GM12878 (cell line): Measurements from ENCODE around the gene SLC10A4. TPM values are rescaled to one million over a fixed set of nuclear protein-coding genes. Genes with fewer than 3 reads are reported as not detected.

Source experiments
- ATAC-seq: fragments of 200-7000 bp; cut with Tn5 transposase; 3 replicates; pipeline ENCODE4 v1.9.1; 2020; ENCODE audit warnings: mild to moderate bottlenecking, moderate library complexity
- BruUV-seq: library from RNA; stranded (reverse); fragments of 400-500 nt; replicated peaks from 2 replicates; lab custom pipeline; 2021; lab: Mats Ljungman, UMichigan
- CTCF ChIA-PET: fragments of 300-600 bp; sonication (Branson Sonifier 250); formaldehyde crosslinking; extraction: SDS; loops from one replicate; lab custom pipeline; 2021; ENCODE audit warnings: inconsistent platforms; lab: Yijun Ruan, JAX
- POLR2A ChIA-PET: fragments of 350-600 bp; formaldehyde crosslinking; extraction: SDS; loops from one replicate; lab custom pipeline; 2021; ENCODE audit warnings: inconsistent platforms; lab: Charles Lee
- RAD21 ChIA-PET: fragments of 300-600 bp; sonication (Branson Sonifier 250); formaldehyde crosslinking; loops from one replicate; lab custom pipeline; 2023; ENCODE audit warnings: antibody characterized with exemption; ENCODE audit not compliant: unreplicated experiment; lab: Charles Lee
- SMC1A ChIA-PET: fragments of 300-600 bp; sonication (Branson Sonifier 250); formaldehyde crosslinking; loops from one replicate; lab custom pipeline; 2023; ENCODE audit not compliant: unreplicated experiment, uncharacterized antibody; lab: Charles Lee
- DNase-seq: peaks from one replicate; pipeline ENCODE4 v3.0.0-alpha.2; 2011; ENCODE audit warnings: low read depth, low spot score
- FAIRE-seq: peaks from 3 replicates; lab custom pipeline; 2011; peaks lifted over from hg19 to GRCh38; lab: Jason Lieb, UNC
- H2AFZ ChIP-seq: 2 replicates; pipeline ENCODE4 v1.6.0; 2011; ENCODE audit warnings: low read depth, low read length, control low read depth; ENCODE audit not compliant: control insufficient read depth
- H3K27ac ChIP-seq: 2 replicates; pipeline ENCODE4 v1.5.1; 2011; ENCODE audit warnings: control low read depth; ENCODE audit not compliant: control insufficient read depth, insufficient read depth
- H3K27me3 ChIP-seq, 2 experiments: replicated peaks in 1 of 2; 2 replicates each; pipeline versions ENCODE4 v1.6.0 to v1.6.1; 2011; ENCODE audit warnings: low read length in 1 of 2; ENCODE audit not compliant: control insufficient read depth in 2 of 2, insufficient read depth in 2 of 2
- H3K36me3 ChIP-seq, 2 experiments: 2 replicates each; pipeline ENCODE4 v1.5.1; 2011; ENCODE audit warnings: low read length in 1 of 2; ENCODE audit not compliant: control insufficient read depth in 2 of 2, insufficient read depth in 2 of 2
- H3K4me1 ChIP-seq: 2 replicates; pipeline ENCODE4 v1.6.1; 2011; ENCODE audit warnings: mild to moderate bottlenecking, low read length, moderate library complexity, mixed read lengths; ENCODE audit not compliant: control insufficient read depth, insufficient read depth
- H3K4me2 ChIP-seq: 2 replicates; pipeline ENCODE4 v1.6.0; 2011; ENCODE audit warnings: control low read depth; ENCODE audit not compliant: control insufficient read depth, insufficient read depth
- H3K4me3 ChIP-seq: fragments of 200-600 bp; sonication (generic); 2 replicates; pipeline ENCODE4 v1.5.1; 2016
- H3K79me2 ChIP-seq: 2 replicates; pipeline ENCODE4 v1.6.0; 2011; ENCODE audit warnings: low read length; ENCODE audit not compliant: control insufficient read depth, insufficient read depth
- H3K9ac ChIP-seq: 2 replicates; pipeline ENCODE4 v1.8.0; 2011; ENCODE audit warnings: low read length, control low read depth, mixed read lengths; ENCODE audit not compliant: control insufficient read depth, insufficient read depth
- H3K9me3 ChIP-seq: replicated peaks from 3 replicates; pipeline ENCODE4 v1.5.1; 2011; ENCODE audit warnings: mild to moderate bottlenecking, low read length; ENCODE audit not compliant: control insufficient read depth, insufficient read depth
- H4K20me1 ChIP-seq: 2 replicates; pipeline ENCODE4 v1.6.0; 2011; ENCODE audit not compliant: control insufficient read depth, insufficient read depth
- ASH2L ChIP-seq: fragments of 300-600, 200-600 bp; sonication (generic); IDR thresholded peaks from 2 replicates; pipeline ENCODE4 v1.6.1; 2017; ENCODE audit warnings: low read depth, mild to moderate bottlenecking, borderline replicate concordance
- BHLHE40 ChIP-seq, 2 experiments: fragments of 450-650 bp in 1 of 2; IDR thresholded peaks; 2 replicates each; pipeline ENCODE4 v1.6.1; 2011 to 2017; ENCODE audit warnings: low read depth in 2 of 2, borderline replicate concordance in 1 of 2, improper control_type of control experiment in 1 of 2, low read length in 1 of 2, mild to moderate bottlenecking in 1 of 2
- CEBPB ChIP-seq, 2 experiments: fragments of 150-350 bp in 1 of 2; IDR thresholded peaks; 2 replicates each; pipeline ENCODE4 v1.6.1; 2012 to 2014; ENCODE audit warnings: low read depth in 2 of 2, low read length in 2 of 2, borderline replicate concordance in 1 of 2, inconsistent platforms in 1 of 2
- CREB1 ChIP-seq: IDR thresholded peaks from 2 replicates; pipeline ENCODE4 v1.6.1; 2012; ENCODE audit warnings: low read depth, mild to moderate bottlenecking, inconsistent platforms
- E4F1 ChIP-seq: fragments of 450-650 bp; IDR thresholded peaks from 2 replicates; pipeline ENCODE4 v1.6.1; 2018; ENCODE audit warnings: borderline replicate concordance, mild to moderate bottlenecking; ENCODE audit not compliant: partially characterized antibody
- HDGF ChIP-seq: fragments of 450-650 bp; IDR thresholded peaks from 2 replicates; pipeline ENCODE4 v1.6.1; 2016; ENCODE audit warnings: antibody characterized with exemption
- KAT2A ChIP-seq: conservative IDR thresholded peaks from 2 replicates; pipeline ENCODE4 v1.6.1; 2011; ENCODE audit warnings: low read depth, low read length; ENCODE audit not compliant: control insufficient read depth
- MEF2A ChIP-seq: IDR thresholded peaks from 2 replicates; pipeline ENCODE4 v1.6.1; 2011; ENCODE audit warnings: low read depth, mild to moderate bottlenecking, low read length, moderate library complexity; ENCODE audit not compliant: insufficient read depth
- NFYA ChIP-seq: IDR thresholded peaks from 2 replicates; pipeline ENCODE4 v1.6.1; 2011; ENCODE audit warnings: low read depth, mild to moderate bottlenecking, low read length, improper control_type of control experiment, borderline replicate concordance
- NFYB ChIP-seq: IDR thresholded peaks from 2 replicates; pipeline ENCODE4 v1.6.1; 2011; ENCODE audit warnings: low read depth, mild to moderate bottlenecking, low read length, improper control_type of control experiment, moderate library complexity; ENCODE audit not compliant: insufficient read depth
- PAX5 ChIP-seq: IDR thresholded peaks from 2 replicates; pipeline ENCODE4 v1.6.1; 2011; ENCODE audit warnings: low read depth, low read length, borderline replicate concordance
- PRDM15 ChIP-seq: fragments of 450-650 bp; formaldehyde crosslinking; IDR thresholded peaks from 2 replicates; pipeline ENCODE4 v1.4.0; 2020; ENCODE audit warnings: mild to moderate bottlenecking, moderate library complexity
- ZNF207 ChIP-seq: fragments of 450-650 bp; IDR thresholded peaks from 2 replicates; pipeline ENCODE4 v1.6.1; 2014; ENCODE audit warnings: antibody characterized with exemption, mild to moderate bottlenecking, borderline replicate concordance
- WGBS: methylation state at CpG from one replicate; pipeline ENCODE4 v1.1.6; 2016; ENCODE audit warnings: low lambda C conversion rate; ENCODE audit not compliant: insufficient replicate concordance, insufficient coverage; ENCODE audit errors: missing lambda C conversion rate; 5-methylcytosine and 5-hydroxymethylcytosine counted together
- in situ Hi-C: fragments of 300-500 bp; cut with MboI; formaldehyde crosslinking; loops from 9 replicates; pipeline ENCODE4 v1.14.3; 2018; ENCODE audit warnings: mixed read lengths
- intact Hi-C: fragments of 100-400 bp; cut with micrococcal nuclease; formaldehyde crosslinking; loops from one replicate; pipeline ENCODE4 v1.14.2; 2022; ENCODE audit not compliant: unreplicated experiment
- polyA plus RNA-seq, 11 experiments: library from polyadenylated mRNA; depleted of rRNA in 4 of 11; unstranded in 6 of 11; stranded (reverse) in 5 of 11; fragments of >200 nt; fragmentation: Nextera tagmentation in 4 of 11; fragmentation: Illumina TruSeq in 1 of 11; extraction: Ambion mirVana in 4 of 11; extraction: Trizol in 1 of 11; gene quantifications; 1 replicate in 1 of 11; 2 replicates in 10 of 11; pipeline versions ENCODE4 v1.2.1 to v1.2.3, GENCODE V29; 2011 to 2016; ENCODE audit warnings: inconsistent platforms in 2 of 11, missing spikeins in 2 of 11, low read depth in 1 of 11
- total RNA-seq, 4 experiments: library from RNA; depleted of rRNA in 3 of 4; stranded (reverse); fragments of >200 nt in 3 of 4; fragmentation: Illumina TruSeq in 1 of 4; extraction: Trizol in 1 of 4; gene quantifications; 2 replicates each; pipeline versions ENCODE4 v1.2.1 to v1.2.3, GENCODE V29; 2013 to 2021
- TF ChIP-seq, protein P1 (sequence below): fragments of 450-650 bp; IDR thresholded peaks from 2 replicates; pipeline ENCODE4 v1.6.1; 2017; ENCODE audit warnings: low read depth, mild to moderate bottlenecking, moderate library complexity

Gene SLC10A4
- total and polyA plus RNA-seq, 10 of the 15 experiments (the other 5 are each of a cell fraction or from before 2014, with no cell fraction given) = 0.12 TPM; not detected in 9

- Histone ChIP-seq H3K4me1 (no peaks in the 10 kb centered on the region), H3K79me2 (no peaks in the 10 kb centered on the region), H3K36me3 (no peaks in the 10 kb centered on the region), H3K27ac (no peak overlapping the region), H3K4me3 (no peak overlapping the region), H2AFZ (no peak overlapping the region), H3K27me3 (no peaks in the 10 kb centered on the region), H3K9ac (no peak overlapping the region), H3K9me3 (no peaks in the 10 kb centered on the region; the same call in 2 of the 3 replicates), H4K20me1 (no peaks in the 10 kb centered on the region), H3K4me2 (no peak overlapping the region)
- intact Hi-C loops = loop anchor here (5.0 kb wide), 2 partner anchors 51 to 101 kb away; no protein-coding TSS in a partner anchor
- SMC1A ChIA-PET = interaction anchor here (0.6 to 1.3 kb wide), 7 partner anchors 8 to 518 kb away, joined by 3 to 5 read pairs (median 3); no protein-coding TSS in a partner anchor
- WGBS = 0% methylated on average over 1 of the region's 1 CpG
- ATAC-seq (no peak), FAIRE-seq (no peak), DNase-seq (no peak)
- no TSS peak for BruUV-seq
- CTCF ChIA-PET = interaction anchor here (0.8 to 2.7 kb wide), 12 partner anchors 11 to 518 kb away, joined by 3 to 18 read pairs (median 4); no protein-coding TSS in a partner anchor
- POLR2A ChIA-PET = interaction anchor here (0.6 kb wide), 1 partner anchor 14 kb away, joined by 8 read pairs; no protein-coding TSS in a partner anchor
- RAD21 ChIA-PET = interaction anchor here (1.0 to 1.3 kb wide), 3 partner anchors 460 to 516 kb away, joined by 3 to 4 read pairs (median 3); partner anchors contain the start of gene OCIAD2
- in situ Hi-C loops = no loop called here
- TF ChIP-seq, protein P1, sequence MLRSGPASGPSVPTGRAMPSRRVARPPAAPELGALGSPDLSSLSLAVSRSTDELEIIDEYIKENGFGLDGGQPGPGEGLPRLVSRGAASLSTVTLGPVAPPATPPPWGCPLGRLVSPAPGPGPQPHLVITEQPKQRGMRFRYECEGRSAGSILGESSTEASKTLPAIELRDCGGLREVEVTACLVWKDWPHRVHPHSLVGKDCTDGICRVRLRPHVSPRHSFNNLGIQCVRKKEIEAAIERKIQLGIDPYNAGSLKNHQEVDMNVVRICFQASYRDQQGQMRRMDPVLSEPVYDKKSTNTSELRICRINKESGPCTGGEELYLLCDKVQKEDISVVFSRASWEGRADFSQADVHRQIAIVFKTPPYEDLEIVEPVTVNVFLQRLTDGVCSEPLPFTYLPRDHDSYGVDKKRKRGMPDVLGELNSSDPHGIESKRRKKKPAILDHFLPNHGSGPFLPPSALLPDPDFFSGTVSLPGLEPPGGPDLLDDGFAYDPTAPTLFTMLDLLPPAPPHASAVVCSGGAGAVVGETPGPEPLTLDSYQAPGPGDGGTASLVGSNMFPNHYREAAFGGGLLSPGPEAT = no peak
- TF ChIP-seq HDGF (no peak), MEF2A (no peak), NFYB (no peak), KAT2A (no peak), PRDM15 (CRISPR knock-in tag) (no peak), CREB1 (no peak), BHLHE40 (IDR thresholded peaks at IDR 0.05; ENCODE audit: borderline replicate concordance in 1 of 2, low read depth in 2 of 2, low read length in 1 of 2) (no peak), ASH2L (no peak), E4F1 (no peak), NFYA (no peak), ZNF207 (no peak), PAX5 (no peak), CEBPB (IDR thresholded peaks at IDR 0.05; ENCODE audit: borderline replicate concordance in 1 of 2, low read depth in 2 of 2, low read length in 2 of 2) (no peak)
Measured at GRCh38 chr4:48446642-48447041, 36.5 kb upstream of the SLC10A4 start.
